Measurements from ENCODE around the gene ADGRD2.

ADGRD2 gene

GRCh38 chr9:124439086-124439485, 11.2 kb upstream of the ADGRD2 start:
- no peak for DNase-seq (ENCODE audit: low spot score)

- no peak for DNase-seq (ENCODE audit: low spot score)
Observed at GRCh38 chr9:124439686-124440243, 10.5 kb upstream of the ADGRD2 start.

- DNase-seq (ENCODE audit: low spot score), result no peak
Observed at GRCh38 chr9:124440786-124441185, 9.5 kb upstream of the ADGRD2 start.

GRCh38 chr9:124441291-124441690, 9.0 kb upstream of the ADGRD2 start:
- no peak for DNase-seq (ENCODE audit: low spot score)

GRCh38 chr9:124442379-124442778, 7.9 kb upstream of the ADGRD2 start:
- no peak for DNase-seq (ENCODE audit: low spot score)

GRCh38 chr9:124442826-124443225, 7.4 kb upstream of the ADGRD2 start:
- no peak for DNase-seq (ENCODE audit: low spot score)

- DNase-seq (ENCODE audit: low spot score), result no peak
Observed at GRCh38 chr9:124443625-124444024, 6.6 kb upstream of the ADGRD2 start.

- DNase-seq (ENCODE audit: low spot score), result no peak
Observed at GRCh38 chr9:124444166-124444565, 6.1 kb upstream of the ADGRD2 start.

- no peak for DNase-seq (ENCODE audit: low spot score)
Observed at GRCh38 chr9:124447297-124447661, 3.0 kb upstream of the ADGRD2 start.

GRCh38 chr9:124448019-124448418, 2.2 kb upstream of the ADGRD2 start:
- no peak for DNase-seq (ENCODE audit: low spot score)

GRCh38 chr9:124449381-124450151, 685 bp upstream of the ADGRD2 start:
- no peak for DNase-seq (ENCODE audit: low spot score)

GRCh38 chr9:124450931-124451661, 845 bp downstream of the ADGRD2 start:
- no peak for DNase-seq (ENCODE audit: low spot score)

- no peak for DNase-seq (ENCODE audit: low spot score)
Observed at GRCh38 chr9:124452326-124452725, 2.1 kb downstream of the ADGRD2 start.

- DNase-seq (ENCODE audit: low spot score), result no peak
Observed at GRCh38 chr9:124452841-124453585, 2.8 kb downstream of the ADGRD2 start.

- no peak for DNase-seq (ENCODE audit: low spot score)
Observed at GRCh38 chr9:124453586-124454191, 3.4 kb downstream of the ADGRD2 start.

- DNase-seq (ENCODE audit: low spot score), result no peak
Observed at GRCh38 chr9:124454296-124454695, 4.0 kb downstream of the ADGRD2 start.

GRCh38 chr9:124454791-124455443, 4.7 kb downstream of the ADGRD2 start:
- no peak for DNase-seq (ENCODE audit: low spot score)

- DNase-seq (ENCODE audit: low spot score), result no peak
Observed at GRCh38 chr9:124455820-124456219, 5.6 kb downstream of the ADGRD2 start.

GRCh38 chr9:124456341-124457078, 6.3 kb downstream of the ADGRD2 start:
- no peak for DNase-seq (ENCODE audit: low spot score)

GRCh38 chr9:124457079-124457886, 7.0 kb downstream of the ADGRD2 start:
- DNase-seq (ENCODE audit: low spot score), result no peak
